H1 (cell line): ENCODE data around the gene ARMC9. TPM values are rescaled to one million over a fixed set of nuclear protein-coding genes. Genes with fewer than 3 reads are reported as not detected.

Experiments used
- CBX5 ChIP-seq: fragments of 300-800, 300-1000 bp; sonication (generic); IDR thresholded peaks from 2 replicates; pipeline ENCODE4 v1.7.1; 2016; ENCODE audit warnings: antibody characterized with exemption, low read length, low read depth
- EGR1 ChIP-seq: IDR thresholded peaks from 2 replicates; pipeline ENCODE4 v1.6.1; 2011; ENCODE audit warnings: low read depth, low read length, borderline replicate concordance
- polyA plus RNA-seq, 7 experiments: library from polyadenylated mRNA; depleted of rRNA in 3 of 7; stranded (reverse) in 5 of 7; unstranded in 2 of 7; fragments of >200 nt in 5 of 7; fragments of 200-250 nt in 2 of 7; gene quantifications; 1 replicate in 5 of 7; 2 replicates in 1 of 7; 4 replicates in 1 of 7; pipeline versions ENCODE4 v1.2.1 to v1.2.3, GENCODE V29; 2011 to 2013; ENCODE audit warnings: missing spikeins in 2 of 7, mixed read lengths in 2 of 7
- total RNA-seq: library from RNA; stranded (reverse); fragmentation: NEBNext Ultra II Directional; extraction: Animal tissue kit (Norgen Biotek cat#: 25700); gene quantifications from 2 replicates; pipeline ENCODE4 v1.2.1, GENCODE V29; 2021
- TF ChIP-seq, protein P1 (sequence below): fragments of 300-600 bp; sonication (generic); IDR thresholded peaks from 2 replicates; pipeline ENCODE4 v1.7.1; 2012; ENCODE audit warnings: low read length, moderate library complexity, mild to moderate bottlenecking, inconsistent platforms; ENCODE audit not compliant: insufficient replicate concordance

Gene ARMC9
- total and polyA plus RNA-seq, 2 of the 8 experiments (the other 6 are each of a cell fraction or from before 2014, with no cell fraction given) = 23.2 to 36.1 TPM

DNA sequence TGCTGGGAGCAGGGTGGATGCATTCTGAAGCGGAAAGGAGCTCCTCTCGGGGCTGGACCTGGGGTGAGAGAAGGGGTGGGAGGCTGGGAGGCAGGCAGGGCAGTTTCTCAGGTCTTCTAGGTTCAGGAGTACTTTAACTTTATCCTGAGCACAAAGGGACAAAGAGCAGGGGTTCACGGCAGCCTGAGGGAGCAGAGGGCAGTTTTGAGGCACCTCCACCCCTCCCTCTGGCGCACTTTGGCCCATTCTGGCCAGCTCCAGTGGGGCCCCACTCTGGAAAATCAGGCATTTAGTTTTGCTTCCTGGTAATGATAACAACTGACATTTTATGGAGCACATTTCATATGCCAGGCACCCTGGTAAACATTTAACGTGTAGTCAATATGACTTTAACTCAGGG is 211.3 kb downstream of the ARMC9 start (continued):
- TF ChIP-seq, protein P1, sequence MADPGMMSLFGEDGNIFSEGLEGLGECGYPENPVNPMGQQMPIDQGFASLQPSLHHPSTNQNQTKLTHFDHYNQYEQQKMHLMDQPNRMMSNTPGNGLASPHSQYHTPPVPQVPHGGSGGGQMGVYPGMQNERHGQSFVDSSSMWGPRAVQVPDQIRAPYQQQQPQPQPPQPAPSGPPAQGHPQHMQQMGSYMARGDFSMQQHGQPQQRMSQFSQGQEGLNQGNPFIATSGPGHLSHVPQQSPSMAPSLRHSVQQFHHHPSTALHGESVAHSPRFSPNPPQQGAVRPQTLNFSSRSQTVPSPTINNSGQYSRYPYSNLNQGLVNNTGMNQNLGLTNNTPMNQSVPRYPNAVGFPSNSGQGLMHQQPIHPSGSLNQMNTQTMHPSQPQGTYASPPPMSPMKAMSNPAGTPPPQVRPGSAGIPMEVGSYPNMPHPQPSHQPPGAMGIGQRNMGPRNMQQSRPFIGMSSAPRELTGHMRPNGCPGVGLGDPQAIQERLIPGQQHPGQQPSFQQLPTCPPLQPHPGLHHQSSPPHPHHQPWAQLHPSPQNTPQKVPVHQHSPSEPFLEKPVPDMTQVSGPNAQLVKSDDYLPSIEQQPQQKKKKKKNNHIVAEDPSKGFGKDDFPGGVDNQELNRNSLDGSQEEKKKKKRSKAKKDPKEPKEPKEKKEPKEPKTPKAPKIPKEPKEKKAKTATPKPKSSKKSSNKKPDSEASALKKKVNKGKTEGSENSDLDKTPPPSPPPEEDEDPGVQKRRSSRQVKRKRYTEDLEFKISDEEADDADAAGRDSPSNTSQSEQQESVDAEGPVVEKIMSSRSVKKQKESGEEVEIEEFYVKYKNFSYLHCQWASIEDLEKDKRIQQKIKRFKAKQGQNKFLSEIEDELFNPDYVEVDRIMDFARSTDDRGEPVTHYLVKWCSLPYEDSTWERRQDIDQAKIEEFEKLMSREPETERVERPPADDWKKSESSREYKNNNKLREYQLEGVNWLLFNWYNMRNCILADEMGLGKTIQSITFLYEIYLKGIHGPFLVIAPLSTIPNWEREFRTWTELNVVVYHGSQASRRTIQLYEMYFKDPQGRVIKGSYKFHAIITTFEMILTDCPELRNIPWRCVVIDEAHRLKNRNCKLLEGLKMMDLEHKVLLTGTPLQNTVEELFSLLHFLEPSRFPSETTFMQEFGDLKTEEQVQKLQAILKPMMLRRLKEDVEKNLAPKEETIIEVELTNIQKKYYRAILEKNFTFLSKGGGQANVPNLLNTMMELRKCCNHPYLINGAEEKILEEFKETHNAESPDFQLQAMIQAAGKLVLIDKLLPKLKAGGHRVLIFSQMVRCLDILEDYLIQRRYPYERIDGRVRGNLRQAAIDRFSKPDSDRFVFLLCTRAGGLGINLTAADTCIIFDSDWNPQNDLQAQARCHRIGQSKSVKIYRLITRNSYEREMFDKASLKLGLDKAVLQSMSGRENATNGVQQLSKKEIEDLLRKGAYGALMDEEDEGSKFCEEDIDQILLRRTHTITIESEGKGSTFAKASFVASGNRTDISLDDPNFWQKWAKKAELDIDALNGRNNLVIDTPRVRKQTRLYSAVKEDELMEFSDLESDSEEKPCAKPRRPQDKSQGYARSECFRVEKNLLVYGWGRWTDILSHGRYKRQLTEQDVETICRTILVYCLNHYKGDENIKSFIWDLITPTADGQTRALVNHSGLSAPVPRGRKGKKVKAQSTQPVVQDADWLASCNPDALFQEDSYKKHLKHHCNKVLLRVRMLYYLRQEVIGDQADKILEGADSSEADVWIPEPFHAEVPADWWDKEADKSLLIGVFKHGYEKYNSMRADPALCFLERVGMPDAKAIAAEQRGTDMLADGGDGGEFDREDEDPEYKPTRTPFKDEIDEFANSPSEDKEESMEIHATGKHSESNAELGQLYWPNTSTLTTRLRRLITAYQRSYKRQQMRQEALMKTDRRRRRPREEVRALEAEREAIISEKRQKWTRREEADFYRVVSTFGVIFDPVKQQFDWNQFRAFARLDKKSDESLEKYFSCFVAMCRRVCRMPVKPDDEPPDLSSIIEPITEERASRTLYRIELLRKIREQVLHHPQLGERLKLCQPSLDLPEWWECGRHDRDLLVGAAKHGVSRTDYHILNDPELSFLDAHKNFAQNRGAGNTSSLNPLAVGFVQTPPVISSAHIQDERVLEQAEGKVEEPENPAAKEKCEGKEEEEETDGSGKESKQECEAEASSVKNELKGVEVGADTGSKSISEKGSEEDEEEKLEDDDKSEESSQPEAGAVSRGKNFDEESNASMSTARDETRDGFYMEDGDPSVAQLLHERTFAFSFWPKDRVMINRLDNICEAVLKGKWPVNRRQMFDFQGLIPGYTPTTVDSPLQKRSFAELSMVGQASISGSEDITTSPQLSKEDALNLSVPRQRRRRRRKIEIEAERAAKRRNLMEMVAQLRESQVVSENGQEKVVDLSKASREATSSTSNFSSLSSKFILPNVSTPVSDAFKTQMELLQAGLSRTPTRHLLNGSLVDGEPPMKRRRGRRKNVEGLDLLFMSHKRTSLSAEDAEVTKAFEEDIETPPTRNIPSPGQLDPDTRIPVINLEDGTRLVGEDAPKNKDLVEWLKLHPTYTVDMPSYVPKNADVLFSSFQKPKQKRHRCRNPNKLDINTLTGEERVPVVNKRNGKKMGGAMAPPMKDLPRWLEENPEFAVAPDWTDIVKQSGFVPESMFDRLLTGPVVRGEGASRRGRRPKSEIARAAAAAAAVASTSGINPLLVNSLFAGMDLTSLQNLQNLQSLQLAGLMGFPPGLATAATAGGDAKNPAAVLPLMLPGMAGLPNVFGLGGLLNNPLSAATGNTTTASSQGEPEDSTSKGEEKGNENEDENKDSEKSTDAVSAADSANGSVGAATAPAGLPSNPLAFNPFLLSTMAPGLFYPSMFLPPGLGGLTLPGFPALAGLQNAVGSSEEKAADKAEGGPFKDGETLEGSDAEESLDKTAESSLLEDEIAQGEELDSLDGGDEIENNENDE = no peak
- TF ChIP-seq CBX5 (no peak), EGR1 (no peak)
